Kidney (tissue), 14 donors: ENCODE measurements around the gene ATP8A2. TPM values are rescaled to one million over a fixed set of nuclear protein-coding genes. Genes with fewer than 3 reads are reported as not detected.

ENCODE experiments used
- DNase-seq, 5 donors: peaks; one replicate each; pipeline ENCODE4 v3.0.0-alpha.2; 2013 to 2020
- FAIRE-seq: peaks from 2 replicates; lab custom pipeline; 2012; peaks lifted over from hg19 to GRCh38; lab: Jason Lieb, UNC
- H3K27ac ChIP-seq, 2 donors: one replicate each; pipeline ENCODE4 v1.7.0; 2013; ENCODE audit warnings: low read depth in 2 of 2, low read length in 2 of 2, inconsistent platforms in 1 of 2
- H3K27me3 ChIP-seq: one replicate; pipeline ENCODE4 v1.7.1; 2013; ENCODE audit warnings: low read length, inconsistent platforms; ENCODE audit not compliant: control insufficient read depth, insufficient read depth
- H3K36me3 ChIP-seq, 3 donors: one replicate each; pipeline versions ENCODE4 v1.7.0 to v1.7.1; 2013; ENCODE audit warnings: low read length in 3 of 3, control low read depth in 1 of 3, inconsistent platforms in 1 of 3; ENCODE audit not compliant: insufficient read depth in 3 of 3, control insufficient read depth in 2 of 3
- H3K4me1 ChIP-seq, 3 donors: one replicate each; pipeline versions ENCODE4 v1.7.0 to v1.7.1; 2013; ENCODE audit warnings: low read length in 3 of 3, inconsistent platforms in 1 of 3, low read depth in 1 of 3; ENCODE audit not compliant: control insufficient read depth in 2 of 3, insufficient read depth in 2 of 3
- H3K4me3 ChIP-seq, 3 donors: one replicate each; pipeline versions ENCODE4 v1.7.0 to v1.8.1; 2013; ENCODE audit warnings: low read length in 3 of 3, control low read depth in 1 of 3, inconsistent platforms in 1 of 3
- H3K9ac ChIP-seq, 3 donors: one replicate each; pipeline versions ENCODE4 v1.7.0 to v1.7.1; 2013; ENCODE audit warnings: low read length in 3 of 3, control low read depth in 1 of 3, inconsistent platforms in 1 of 3
- H3K9me3 ChIP-seq, 3 donors: one replicate each; pipeline versions ENCODE4 v1.7.0 to v1.7.1; 2013; ENCODE audit warnings: low read length in 3 of 3, control low read depth in 1 of 3, inconsistent platforms in 1 of 3; ENCODE audit not compliant: control insufficient read depth in 2 of 3, insufficient read depth in 1 of 3
- intact Hi-C: fragments of 100-400 bp; cut with DNase I; formaldehyde crosslinking; loops from one replicate; pipeline ENCODE4 v1.11.1; 2022
- polyA plus RNA-seq: library from polyadenylated mRNA; stranded (reverse); fragments of 350-450 nt; fragmentation: Illumina TruSeq; extraction: RNeasy Lipid Tissue Mini Kit (QIAGEN cat#74804); gene quantifications from one replicate; pipeline ENCODE4 v1.2.3, GENCODE V29; 2014; ENCODE audit warnings: low read depth, low replicate concordance; ENCODE audit not compliant: insufficient read depth
- total RNA-seq: library from RNA; stranded (reverse); fragmentation: NEBNext Ultra II Directional; extraction: Animal tissue kit (Norgen Biotek cat#: 25700); gene quantifications from one replicate; pipeline ENCODE4 v1.2.1, GENCODE V29; 2021
- TF ChIP-seq, protein P1 (sequence below): IDR thresholded peaks from 3 replicates; pipeline ENCODE4 v1.5.1; 2012; ENCODE audit warnings: mild to moderate bottlenecking, moderate library complexity, borderline replicate concordance; ENCODE audit not compliant: insufficient read depth; ENCODE audit errors: extremely low read depth
- donor health status: control.
- donor health status: control.
- donor health status: control.
- donor health status: control.
- donor health status: control.
- donor health status: DM: yes; HTN: yes; CAD: no.
- donor health status: Normal renal cell carcinoma (clear cell type).

Gene ATP8A2
- total and polyA plus RNA-seq, 2 donors from 2014 or later, result 0.50 to 0.73 TPM

- intact Hi-C loops, result no loop called here
- no peaks in the 10 kb centered on the region for H3K36me3 ChIP-seq
- TF ChIP-seq, protein P1, sequence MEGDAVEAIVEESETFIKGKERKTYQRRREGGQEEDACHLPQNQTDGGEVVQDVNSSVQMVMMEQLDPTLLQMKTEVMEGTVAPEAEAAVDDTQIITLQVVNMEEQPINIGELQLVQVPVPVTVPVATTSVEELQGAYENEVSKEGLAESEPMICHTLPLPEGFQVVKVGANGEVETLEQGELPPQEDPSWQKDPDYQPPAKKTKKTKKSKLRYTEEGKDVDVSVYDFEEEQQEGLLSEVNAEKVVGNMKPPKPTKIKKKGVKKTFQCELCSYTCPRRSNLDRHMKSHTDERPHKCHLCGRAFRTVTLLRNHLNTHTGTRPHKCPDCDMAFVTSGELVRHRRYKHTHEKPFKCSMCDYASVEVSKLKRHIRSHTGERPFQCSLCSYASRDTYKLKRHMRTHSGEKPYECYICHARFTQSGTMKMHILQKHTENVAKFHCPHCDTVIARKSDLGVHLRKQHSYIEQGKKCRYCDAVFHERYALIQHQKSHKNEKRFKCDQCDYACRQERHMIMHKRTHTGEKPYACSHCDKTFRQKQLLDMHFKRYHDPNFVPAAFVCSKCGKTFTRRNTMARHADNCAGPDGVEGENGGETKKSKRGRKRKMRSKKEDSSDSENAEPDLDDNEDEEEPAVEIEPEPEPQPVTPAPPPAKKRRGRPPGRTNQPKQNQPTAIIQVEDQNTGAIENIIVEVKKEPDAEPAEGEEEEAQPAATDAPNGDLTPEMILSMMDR, result no peak
- no peaks in the 10 kb centered on the region for H3K27me3 ChIP-seq
- H3K9me3 ChIP-seq, result no peaks in the 10 kb centered on the region
- no peak overlapping the region for H3K9ac ChIP-seq
- H3K4me3 ChIP-seq, result no peak overlapping the region
- DNase-seq, result peak in 1 of 5 donors; percentile 50
- H3K27ac ChIP-seq, result no peak overlapping the region
- H3K4me1 ChIP-seq, result no peaks in the 10 kb centered on the region
- no peak for FAIRE-seq
These were observed 356.0 kb downstream of the ATP8A2 start for GRCh38 chr13:25727810-25728209.

DNA sequence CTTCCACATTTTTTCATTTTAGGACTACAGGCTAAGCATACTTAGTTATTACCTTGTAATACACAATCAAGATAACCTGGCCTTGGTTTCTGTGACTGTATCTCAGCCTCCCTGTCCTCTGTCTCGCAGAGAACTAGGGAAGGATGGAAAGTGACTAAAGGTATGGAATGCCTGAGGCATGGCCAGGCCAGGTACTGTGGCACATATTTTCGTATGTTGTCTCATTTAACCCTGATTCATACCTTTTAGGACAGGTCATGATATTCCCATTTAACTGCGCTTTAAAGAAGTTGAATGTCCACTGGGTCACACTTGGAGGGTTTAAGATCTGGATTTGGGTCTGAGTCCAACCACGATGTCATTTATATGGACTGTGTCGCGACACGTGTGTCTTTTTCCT, 357.4 kb downstream of the ATP8A2 start:
- TF ChIP-seq, protein P1, result no peak
- Histone ChIP-seq H3K27me3 (no peaks in the 10 kb centered on the region), H3K9me3 (no peaks in the 10 kb centered on the region), H3K27ac (no peak overlapping the region), H3K4me3 (no peak overlapping the region), H3K36me3 (no peaks in the 10 kb centered on the region), H3K4me1 (no peaks in the 10 kb centered on the region), H3K9ac (no peak overlapping the region)
- DNase-seq, result no peak
- intact Hi-C loops, result no loop called here
- no peak for FAIRE-seq

GRCh38 chr13:25731037-25731436, 359.3 kb downstream of the ATP8A2 start:
- Histone ChIP-seq H3K4me1 (no peaks in the 10 kb centered on the region), H3K27ac (no peak overlapping the region), H3K9ac (no peak overlapping the region), H3K4me3 (no peak overlapping the region), H3K36me3 (no peaks in the 10 kb centered on the region), H3K27me3 (no peaks in the 10 kb centered on the region), H3K9me3 (no peaks in the 10 kb centered on the region)
- intact Hi-C loops, result no loop called here
- TF ChIP-seq, protein P1, result no peak
- DNase-seq, result no peak
- FAIRE-seq, result no peak

- FAIRE-seq (no peak), DNase-seq (no peak)
- no peaks in the 10 kb centered on the region for H3K27me3 ChIP-seq
- TF ChIP-seq, protein P1, result no peak
- no peaks in the 10 kb centered on the region for H3K4me1 ChIP-seq
- intact Hi-C loops, result no loop called here
- no peak overlapping the region for H3K27ac ChIP-seq
- no peaks in the 10 kb centered on the region for H3K9me3 ChIP-seq
- no peaks in the 10 kb centered on the region for H3K36me3 ChIP-seq
- no peak overlapping the region for H3K4me3 ChIP-seq
- H3K9ac ChIP-seq, result no peak overlapping the region
These were observed 359.8 kb downstream of the ATP8A2 start for GRCh38 chr13:25731536-25731935.
